DMS153 (cell line): ENCODE measurements around the gene FAM72B.
A peak's percentile ranks its signal among the peaks of the same experiment; 100 is the strongest.
"Not testable (repeated sequence)": the region's sequence is repeated elsewhere in the genome, so short reads cannot be mapped to it uniquely, and the experiment has no call there.

Source experiments
- DNase-seq: peaks from one replicate; lab custom pipeline; 2025; lab: John Stamatoyannopoulos, UW

Gene FAM72B

DNA sequence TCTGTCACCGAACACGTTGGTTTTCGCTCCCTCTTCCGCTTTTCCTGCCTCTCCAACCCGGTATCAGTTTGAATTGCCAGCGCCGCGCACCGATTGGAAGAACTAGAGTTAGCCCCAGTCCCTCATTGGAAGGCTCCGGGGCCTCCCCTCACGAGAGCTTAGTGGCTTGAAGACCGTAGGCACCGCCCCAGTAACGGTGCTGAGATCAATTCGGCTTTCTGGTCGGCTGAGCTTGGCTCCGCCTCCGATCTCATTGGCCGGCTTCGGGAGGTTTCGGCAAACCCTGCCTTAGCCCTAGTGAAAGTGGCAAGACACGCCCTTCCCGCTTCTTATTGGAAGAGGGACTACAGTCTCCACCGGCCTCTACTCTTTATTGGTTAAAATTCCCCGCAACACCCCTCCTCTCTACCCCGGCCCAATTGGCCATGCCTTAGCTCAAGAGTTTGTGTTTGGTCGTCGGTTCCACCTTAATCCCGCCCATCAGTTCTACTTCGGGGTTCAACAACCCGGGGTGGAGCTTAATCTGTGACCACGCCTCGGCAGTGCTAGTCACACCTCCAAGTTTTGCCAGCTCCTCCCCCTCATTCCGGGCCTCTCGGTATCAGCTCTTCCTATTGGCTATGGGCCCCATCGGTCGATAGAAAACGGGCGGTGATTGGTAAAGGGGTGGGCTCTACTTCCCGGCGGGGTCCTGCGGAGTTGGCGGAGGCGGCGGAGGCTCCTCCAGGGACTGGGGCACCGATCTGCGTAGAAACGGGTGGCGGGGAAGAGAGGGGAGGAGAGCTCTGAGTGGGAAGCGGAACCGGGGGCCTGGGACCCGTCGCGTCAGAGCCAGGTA, at the start of gene FAM72B, which contains the start of gene SRGAP2C:
FAM72B (minus strand) TSS at position 51 of the 838 bp plus-strand sequence. CDS start 851 bp downstream, outside the sequence.
SRGAP2C (plus strand) TSS at position 686 of the 838 bp plus-strand sequence. CDS start 2,472 bp downstream, outside the sequence.
- peak; percentile 99 for DNase-seq

DNA sequence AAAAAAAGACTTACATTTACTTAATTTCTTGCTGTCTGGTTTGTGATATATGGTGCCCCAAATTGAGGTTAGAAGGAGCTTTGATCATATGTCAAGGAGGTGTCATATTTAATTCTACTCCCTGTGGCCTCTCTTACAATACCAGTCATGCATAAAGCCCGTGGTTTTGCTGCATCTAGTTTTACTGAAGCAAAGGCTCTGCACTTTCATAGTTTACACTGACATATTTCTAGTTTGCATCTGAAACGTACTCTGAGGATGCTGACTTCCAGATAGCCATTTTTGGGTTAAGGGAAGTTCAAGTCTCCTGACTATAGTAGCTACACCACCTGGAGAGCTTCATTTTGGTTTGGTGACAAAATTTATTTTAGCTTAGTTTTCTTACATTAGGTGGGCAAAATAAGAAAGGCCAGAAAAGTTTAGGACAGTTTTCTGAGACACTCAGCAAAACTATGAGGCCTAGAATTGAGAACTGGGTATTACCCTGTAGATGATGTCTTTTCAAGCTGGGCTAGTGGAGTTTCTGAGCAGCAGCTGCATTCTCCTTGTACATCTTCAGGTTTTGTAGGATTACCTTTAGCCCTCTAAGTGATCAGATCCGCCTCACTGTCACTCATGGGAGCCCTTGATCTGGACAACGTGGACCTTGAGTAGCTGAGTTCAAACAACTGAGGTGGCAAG, 48.4 kb upstream of the FAM72B start:
- DNase-seq, result not testable (repeated sequence)

DNA sequence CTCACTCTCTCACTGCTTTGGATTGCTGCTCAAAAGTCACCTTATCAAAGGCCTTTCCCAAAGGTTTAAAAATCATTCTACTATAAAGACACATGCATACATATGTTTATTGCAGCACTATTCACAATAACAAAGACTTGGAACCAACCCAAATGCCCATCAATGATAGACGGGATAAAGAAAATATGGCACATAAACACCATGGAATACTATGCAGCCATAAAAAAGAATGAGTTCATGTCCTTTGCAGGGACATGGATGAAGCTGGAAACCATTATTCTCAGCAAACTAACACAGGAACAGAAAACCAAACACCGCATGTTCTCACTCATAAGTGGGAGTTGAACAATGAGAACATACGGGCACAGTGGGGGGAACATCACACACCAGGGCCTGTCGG, 46.5 kb upstream of the FAM72B start:
- not testable (repeated sequence) for DNase-seq

DNA sequence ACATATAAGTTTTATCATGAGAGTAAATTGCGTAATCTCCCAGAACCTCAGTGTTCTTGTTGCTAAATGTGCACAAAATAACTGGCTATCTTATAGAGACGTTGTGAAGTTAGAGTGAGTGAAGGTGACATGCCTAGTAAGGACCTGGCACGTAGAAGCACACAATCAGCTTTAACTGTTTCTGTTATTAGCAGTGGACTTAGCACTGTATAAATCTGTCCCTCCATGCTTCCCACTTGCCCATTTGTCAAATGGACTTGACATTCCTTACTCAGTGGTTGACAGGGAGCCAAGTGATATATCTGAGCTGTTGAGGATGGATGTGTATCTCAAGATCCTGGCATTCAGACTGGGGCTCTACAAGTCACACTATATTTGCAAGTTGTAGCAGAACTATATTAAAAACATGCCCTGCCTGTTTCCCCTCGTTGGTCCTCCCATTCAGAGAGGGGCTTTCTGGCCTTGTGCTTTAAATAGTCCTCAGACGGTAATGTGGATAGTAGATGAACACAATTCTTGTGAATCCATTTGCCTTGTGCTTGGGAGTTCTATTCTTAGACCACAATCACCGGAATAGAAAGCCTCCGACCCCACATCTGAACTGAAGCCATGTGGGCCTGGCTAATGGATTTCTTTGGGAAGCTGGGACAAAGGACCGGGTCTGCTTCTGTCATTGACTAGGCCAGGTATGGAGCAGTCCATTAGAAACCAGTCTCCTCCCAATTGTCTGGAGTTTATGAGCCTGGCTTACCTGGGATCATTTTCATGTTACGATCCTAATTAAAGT, 43.6 kb upstream of the FAM72B start:
- not testable (repeated sequence) for DNase-seq

DNA sequence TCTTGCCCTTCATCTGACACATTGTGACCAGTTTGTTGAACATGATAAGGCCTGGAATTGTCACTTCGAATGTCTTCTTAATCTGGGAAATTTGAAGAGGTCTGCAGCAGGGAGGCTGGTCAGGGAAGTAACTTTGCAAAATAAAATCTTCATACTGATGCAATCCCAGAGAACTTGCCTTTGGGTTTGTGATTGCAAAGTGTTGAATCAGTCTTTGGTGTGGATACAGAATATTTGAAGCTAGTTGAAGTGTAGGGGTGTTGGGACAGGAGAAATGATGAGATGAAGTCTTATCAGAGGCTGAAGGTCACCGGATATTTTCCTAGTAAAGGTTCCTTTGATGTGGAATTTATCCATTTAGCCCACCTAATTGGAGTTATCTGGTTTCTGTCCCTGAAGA, 42.8 kb upstream of the FAM72B start:
- DNase-seq, result not testable (repeated sequence)

DNA sequence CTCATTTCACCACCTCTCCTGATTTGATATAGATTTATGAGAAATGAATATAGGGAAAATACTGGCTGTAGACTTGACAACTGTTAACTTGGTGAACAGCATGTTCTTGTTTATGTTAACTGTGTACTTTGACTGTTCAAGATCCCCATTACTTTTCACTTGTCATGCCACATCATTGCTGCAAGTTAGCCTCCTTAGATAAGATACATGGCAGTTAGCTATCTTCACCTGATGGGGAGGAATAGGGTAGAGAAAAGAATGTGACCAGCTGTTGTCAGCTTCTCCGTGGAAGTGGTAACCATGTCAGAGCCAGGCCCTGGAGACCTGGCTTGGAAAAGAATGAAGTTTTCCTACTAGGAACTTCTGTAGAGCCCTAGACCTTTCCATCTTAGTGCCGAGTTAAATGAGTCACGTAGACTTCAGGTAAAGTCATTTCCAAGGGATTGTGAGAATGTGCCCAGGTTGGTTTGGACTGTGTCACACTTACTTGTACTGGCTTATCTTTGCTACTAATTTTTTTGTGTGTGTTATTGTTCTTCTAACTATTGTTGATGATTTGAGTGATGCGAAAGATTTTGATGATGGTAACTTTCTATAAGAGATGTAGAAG, 42.3 kb upstream of the FAM72B start:
- DNase-seq, result not testable (repeated sequence)

DNA sequence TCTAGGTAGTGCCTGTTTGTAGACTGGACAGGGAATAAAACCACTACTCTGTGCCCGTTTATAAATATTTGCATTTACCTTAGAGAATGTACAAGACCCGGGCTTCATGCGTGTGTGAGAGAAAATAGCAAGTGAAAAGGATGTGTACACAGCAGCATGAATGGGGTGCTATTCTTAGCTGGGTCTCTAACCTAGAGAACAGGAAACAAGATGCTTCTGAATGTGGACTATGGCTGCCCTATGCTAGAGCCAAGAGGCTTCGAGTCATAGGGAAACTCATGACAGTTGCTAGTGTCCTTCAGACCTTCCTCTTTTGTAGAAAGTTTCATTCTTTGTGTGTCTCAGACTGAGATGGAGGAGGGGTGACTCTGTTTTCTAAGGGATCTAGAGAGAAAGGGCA, 40.6 kb upstream of the FAM72B start:
- DNase-seq, result not testable (repeated sequence)

DNA sequence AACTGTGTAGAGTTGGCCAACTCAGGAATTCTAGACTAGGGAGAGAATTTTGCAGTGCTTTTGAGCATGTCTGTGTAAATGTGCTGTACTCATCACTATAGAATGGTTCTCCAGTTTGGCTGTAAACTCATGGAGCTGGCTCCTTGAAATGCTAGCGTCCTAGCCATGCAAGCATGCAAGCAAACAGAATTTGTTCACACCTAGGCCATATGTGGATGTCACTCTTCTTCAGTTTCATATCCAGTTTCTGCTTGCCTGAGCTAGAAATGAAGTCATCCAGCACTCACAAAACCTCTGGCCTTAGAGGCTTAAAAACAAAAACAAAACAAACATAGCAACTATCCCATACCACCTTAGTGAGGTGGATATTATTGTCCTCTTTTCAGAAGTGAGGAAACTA, 37.6 kb upstream of the FAM72B start:
- not testable (repeated sequence) for DNase-seq

DNA sequence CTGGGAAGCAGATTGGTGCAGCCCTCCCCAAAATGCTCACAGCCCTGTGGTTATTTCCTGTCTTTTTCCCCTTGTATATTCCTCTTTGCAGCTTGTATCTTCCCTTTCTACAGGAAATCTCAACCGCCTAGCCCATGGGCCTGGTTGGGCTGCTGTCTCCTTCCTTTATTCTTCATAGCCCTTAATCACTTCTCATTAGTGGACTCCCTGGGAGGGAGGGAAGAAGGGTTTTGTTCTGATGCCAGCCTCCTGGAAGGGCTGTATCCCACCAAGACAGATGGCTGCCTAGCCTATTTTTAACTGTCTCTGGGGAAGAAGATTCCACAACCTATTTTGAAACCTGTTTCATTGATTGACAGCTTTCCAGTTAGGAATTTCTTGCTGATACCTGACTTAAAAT, 32.5 kb upstream of the FAM72B start:
- not testable (repeated sequence) for DNase-seq

DNA sequence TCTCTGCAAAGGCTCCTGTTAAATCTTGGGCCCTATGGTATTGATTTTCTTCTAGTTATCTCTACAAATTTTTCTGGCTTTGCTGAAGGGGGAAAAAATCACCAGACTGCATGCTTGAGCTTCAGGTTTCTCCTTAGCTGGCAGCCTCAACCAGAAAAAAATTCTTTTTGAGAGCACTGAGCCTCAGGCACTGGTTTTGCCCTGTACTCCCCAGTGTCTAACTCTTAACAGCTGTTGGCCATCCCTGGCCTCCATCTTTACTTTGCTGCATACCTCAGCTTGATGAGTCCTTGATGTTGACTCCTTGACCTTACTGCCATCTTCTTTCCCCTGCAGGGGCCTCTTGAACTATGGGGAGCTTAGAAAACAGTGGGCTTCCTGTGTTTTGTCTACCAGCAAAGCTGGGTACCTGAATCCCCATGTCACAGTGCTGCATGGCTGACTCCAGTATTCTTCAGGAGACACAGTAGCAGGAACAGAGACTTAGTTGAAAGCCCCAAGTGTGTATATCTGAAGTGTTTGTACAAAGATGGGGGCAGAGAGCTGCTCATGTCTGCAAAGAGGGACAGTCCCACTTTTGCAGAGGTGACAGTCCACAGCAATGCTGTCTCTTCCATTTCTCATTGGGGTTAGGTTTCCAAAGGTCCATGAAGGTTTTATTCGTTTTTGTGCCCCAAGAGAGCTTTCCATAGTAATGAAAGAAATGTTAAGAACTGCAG, 31.7 kb upstream of the FAM72B start:
- DNase-seq, result not testable (repeated sequence)

DNA sequence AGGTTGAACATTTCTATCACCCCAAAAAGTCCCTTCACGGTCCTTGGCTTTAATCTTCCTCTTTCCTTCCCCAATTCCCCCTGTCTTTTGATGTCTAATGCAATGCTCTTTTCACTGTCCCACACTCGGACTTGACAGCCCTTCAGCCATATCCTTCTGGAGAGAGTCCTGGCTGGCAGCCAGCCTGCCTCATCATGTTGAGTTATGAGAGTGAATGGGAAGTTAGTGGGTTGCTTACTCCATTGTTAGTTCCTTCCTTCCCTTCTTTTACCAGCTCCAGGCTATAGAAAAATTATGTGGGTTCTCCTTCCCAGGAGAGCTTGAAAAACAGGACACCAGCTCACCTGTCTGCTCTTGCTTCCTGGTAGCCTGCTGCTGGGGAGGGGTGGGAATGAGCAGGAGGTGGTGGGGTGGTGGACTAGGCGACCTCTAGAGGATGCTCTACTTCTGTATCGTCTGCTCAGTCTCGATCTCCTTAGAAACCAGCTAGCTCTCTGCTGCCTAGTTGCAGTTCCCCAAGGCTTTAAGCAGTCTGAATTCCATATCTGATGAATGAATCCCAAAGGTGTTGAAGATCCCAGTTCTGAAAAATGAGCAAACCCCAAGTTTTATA, 30.5 kb upstream of the FAM72B start:
- DNase-seq, result not testable (repeated sequence)

DNA sequence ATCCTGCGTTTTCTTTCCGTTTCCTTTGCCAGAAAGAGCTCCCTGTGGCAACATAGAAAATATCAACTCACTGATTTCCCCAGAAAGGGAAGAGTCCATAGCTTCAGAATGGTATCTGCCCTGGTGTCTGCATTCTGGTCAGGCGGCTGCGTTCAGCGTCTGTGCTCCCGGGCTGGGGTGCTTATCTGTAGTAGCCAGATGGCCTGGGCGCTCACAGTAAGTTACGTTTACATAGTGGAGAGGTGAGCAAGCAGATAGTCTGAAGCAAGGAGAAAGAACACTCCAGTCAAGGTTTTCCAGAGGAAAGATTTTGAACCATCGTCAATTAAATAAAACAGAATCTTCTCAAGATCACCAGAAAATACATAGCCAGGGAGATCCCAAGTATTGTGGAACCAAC, 29.4 kb upstream of the FAM72B start:
- DNase-seq, result not testable (repeated sequence)

DNA sequence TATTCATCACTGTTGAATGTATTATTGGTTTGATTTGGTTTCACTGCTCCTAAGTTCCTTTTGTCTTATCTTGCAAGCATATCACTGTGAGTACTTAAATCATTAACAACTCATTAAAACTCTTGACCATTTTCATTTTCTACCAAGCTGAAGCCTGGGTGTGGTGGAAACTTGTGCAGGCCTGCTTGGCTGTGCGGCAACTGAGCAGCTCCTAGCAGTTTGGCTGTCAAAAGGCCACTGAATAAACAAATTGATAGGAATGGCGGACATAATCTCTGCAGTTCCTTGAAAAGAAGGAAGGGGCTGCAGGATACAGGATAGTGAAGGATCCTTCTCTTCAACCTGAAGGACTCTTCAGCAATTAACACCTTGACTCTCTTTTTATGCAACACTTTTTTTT, 26.6 kb upstream of the FAM72B start:
- not testable (repeated sequence) for DNase-seq

DNA sequence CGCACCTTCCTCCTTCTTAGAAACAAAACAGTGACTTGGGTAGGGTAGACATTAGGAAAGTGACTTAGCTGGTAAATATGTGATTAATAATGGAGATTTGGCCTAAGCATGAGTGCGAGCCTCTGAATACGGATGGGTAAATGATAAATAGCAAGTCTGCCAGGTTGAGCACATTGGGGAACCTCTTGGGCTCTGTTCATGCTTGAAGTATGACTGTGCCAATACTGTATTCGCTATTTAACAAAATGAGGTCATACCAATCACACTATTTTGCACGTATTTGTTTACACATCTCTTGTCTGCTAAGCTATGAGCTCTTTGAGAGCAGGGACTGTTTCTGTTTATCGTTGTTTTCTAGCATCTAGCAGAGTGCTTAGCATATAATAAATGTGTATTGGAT, 24.2 kb upstream of the FAM72B start:
- not testable (repeated sequence) for DNase-seq

DNA sequence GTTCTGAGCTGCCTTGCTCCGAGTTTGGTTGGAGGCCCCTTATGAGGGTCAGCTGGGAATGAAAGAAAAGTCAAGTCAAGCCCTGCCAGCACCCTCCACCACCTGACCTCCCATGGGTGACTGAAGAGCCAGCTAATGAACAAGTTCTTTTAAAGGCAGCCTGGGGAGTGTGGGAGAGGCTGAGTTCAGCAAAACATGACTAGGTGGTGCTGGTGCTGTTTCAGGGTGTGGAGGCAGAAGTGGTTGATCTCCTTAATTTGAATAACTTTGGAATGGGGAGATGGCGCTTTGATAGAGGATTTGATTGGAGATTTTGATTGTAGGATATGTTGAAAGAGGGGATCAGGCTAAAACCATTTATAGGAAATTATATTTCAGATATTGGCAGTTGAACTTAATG, 23.2 kb upstream of the FAM72B start:
- DNase-seq, result not testable (repeated sequence)

DNA sequence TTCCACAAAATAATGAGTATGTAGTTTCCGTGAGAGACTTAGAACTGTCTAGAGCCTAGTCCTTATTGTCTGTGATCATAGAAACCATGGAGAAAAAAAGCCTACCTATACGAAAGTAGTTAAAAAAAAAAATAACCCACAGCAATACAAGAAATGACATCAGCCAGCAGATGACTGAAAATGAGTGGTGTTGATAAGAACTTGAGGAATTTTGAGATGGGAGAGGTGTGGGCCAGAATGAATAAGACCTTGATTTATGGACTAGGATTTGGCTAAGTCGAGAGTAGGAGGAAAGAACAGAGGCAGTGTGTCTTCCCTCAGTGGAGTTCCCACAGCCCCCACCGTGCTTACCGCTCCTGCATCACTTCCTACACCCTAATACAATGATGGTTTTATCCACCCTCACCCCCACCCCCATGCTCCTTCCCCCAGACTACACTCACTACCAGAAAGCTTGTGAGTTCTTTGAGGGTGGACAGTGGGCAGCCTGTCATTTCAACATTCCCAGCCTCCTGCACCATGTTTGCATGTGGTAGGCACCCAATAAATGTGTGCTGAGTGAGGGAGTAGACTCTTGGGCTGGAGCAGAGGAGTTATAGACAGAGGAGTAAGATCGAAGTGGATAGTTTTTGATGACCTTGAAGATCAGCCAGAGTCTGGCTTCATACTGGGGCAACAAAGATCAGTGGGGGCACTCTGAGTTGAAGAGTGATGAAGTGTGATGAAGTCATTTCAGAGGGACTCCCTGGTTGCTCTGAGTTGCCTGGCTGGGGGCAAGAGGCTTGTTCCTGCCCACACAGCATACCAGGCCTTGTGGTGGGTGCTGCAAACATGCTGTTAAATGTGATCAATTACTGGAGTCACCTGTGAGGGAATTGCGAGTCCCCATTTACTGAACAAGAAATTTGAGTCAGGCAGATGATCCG, 21.9 kb upstream of the FAM72B start:
- not testable (repeated sequence) for DNase-seq

DNA sequence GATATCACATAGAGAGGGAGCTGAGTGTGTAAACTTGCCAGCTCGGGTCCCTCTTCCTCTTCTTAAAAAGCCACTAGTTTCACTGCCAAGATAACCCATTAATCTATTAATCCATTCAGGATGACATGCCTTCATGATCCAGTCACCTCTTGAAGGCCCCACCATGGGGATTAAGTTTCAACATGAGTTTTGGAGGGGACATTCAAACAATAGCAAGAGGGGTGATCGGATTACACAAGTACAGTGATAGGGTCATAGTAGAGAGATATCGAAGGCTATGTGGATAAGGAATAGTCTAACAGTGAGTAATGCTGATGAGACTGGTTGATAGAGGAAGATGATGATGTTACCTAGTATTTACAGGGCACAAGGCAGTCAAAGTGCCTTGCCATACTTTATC, 18.8 kb upstream of the FAM72B start:
- DNase-seq, result not testable (repeated sequence)

DNA sequence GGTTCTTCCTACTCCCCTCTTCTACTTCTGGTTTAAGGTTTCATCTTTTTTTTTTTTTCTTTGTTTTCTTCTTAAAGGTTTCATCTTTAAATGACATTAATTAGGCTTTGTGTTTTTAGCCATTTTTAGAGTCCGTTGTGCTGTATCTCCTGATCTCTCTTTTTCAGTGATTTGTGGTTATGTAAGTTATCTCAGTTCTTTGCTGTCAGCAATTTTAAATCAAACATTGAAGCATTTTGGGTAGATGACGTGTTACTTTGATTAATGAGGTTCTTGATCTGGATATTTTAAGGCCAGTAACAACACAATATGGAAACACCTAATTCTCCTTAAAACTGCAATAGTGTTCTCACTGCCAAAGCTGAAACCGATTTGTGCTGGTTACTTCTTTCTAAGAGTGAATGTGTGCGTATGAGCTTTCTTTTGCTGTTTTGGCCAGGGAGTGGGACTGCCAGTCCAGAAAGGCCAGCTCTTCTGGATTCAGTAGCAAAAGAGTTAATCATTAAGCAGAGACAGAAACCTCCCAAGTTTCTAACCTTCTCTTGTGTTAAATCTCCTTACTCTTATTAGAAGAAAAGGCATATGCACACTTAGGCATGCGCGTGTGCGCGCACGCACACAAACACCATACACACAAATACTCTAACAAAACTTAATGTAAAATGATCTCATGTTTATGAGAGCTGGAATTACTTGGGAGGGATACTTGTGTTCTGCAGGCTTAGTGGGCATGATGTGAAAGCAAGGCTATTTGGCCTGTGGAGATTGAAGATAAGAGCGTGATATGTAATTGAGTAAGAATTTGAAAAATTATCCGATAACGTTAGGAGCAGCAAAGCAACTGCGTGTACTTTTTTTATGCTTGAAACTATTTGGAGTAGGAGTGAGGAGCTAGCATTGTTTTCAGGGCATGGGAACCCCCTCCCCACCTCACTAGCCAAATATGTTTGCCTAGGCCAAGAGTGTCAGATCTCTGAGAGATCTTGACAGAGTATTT, 17.1 kb upstream of the FAM72B start:
- DNase-seq, result not testable (repeated sequence)
